H1 (cell line): ENCODE data around the gene DAPL1. TPM values are rescaled to one million over a fixed set of nuclear protein-coding genes. Genes with fewer than 3 reads are reported as not detected.

Source experiments
- ATF3 ChIP-seq: IDR thresholded peaks from 2 replicates; pipeline ENCODE4 v1.6.1; 2011; ENCODE audit warnings: low read depth, mild to moderate bottlenecking, low read length; ENCODE audit not compliant: insufficient read depth
- CBX5 ChIP-seq: fragments of 300-800, 300-1000 bp; sonication (generic); IDR thresholded peaks from 2 replicates; pipeline ENCODE4 v1.7.1; 2016; ENCODE audit warnings: antibody characterized with exemption, low read length, low read depth
- POLR2A ChIP-seq, 2 experiments: IDR thresholded peaks; 1 replicate in 1 of 2; 2 replicates in 1 of 2; pipeline ENCODE4 v1.6.1; 2011; ENCODE audit warnings: low read depth in 2 of 2, low read length in 2 of 2, mild to moderate bottlenecking in 2 of 2; ENCODE audit errors: control extremely low read depth in 1 of 2
- POLR2AphosphoS5 ChIP-seq: IDR thresholded peaks from 2 replicates; pipeline ENCODE4 v1.6.1; 2011; ENCODE audit warnings: low read depth, low read length
- RAD21 ChIP-seq, 2 experiments: IDR thresholded peaks in 1 of 2; conservative IDR thresholded peaks in 1 of 2; 2 replicates each; pipeline ENCODE4 v1.6.1; 2011; ENCODE audit warnings: low read depth in 2 of 2, low read length in 2 of 2, improper control_type of control experiment in 1 of 2, inconsistent platforms in 1 of 2, mild to moderate bottlenecking in 1 of 2, moderate library complexity in 1 of 2
- polyA plus RNA-seq, 7 experiments: library from polyadenylated mRNA; depleted of rRNA in 3 of 7; stranded (reverse) in 5 of 7; unstranded in 2 of 7; fragments of >200 nt in 5 of 7; fragments of 200-250 nt in 2 of 7; gene quantifications; 1 replicate in 5 of 7; 2 replicates in 1 of 7; 4 replicates in 1 of 7; pipeline versions ENCODE4 v1.2.1 to v1.2.3, GENCODE V29; 2011 to 2013; ENCODE audit warnings: missing spikeins in 2 of 7, mixed read lengths in 2 of 7
- total RNA-seq: library from RNA; stranded (reverse); fragmentation: NEBNext Ultra II Directional; extraction: Animal tissue kit (Norgen Biotek cat#: 25700); gene quantifications from 2 replicates; pipeline ENCODE4 v1.2.1, GENCODE V29; 2021

DAPL1 gene
- total and polyA plus RNA-seq, 2 of the 8 experiments (the other 6 are each of a cell fraction or from before 2014, with no cell fraction given) = not detected

DNA sequence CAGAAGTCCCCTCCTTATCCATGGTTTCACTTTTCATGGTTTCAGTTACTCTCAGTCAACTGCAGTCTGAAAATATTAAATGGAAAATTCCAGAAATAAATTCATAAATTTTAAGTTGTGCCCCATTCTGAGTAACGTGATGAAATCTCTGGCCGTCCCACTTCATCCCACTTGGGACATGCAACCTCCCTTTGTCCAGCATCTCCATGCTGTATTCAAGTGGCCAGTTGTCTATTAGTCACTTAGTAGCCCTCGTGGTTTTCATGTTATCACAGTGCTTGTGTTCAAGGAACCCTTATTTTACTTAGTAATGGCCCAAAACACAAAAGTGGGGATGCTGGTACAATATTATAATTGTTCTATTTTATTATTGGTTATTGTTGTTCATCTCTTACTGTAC, 18.0 kb upstream of the DAPL1 start (continued):
- TF ChIP-seq ATF3 (no peak), RAD21 (IDR thresholded peaks at IDR 0.05 in 1 of 2, conservative IDR thresholded peaks at IDR 0.05 in 1 of 2; ENCODE audit: low read depth in 2 of 2, low read length in 2 of 2) (no peak), POLR2AphosphoS5 (no peak), CBX5 (no peak), POLR2A (IDR thresholded peaks at IDR 0.05; ENCODE audit: control extremely low read depth in 1 of 2, low read depth in 2 of 2, low read length in 2 of 2) (no peak)
